Head of caudate nucleus (tissue), 42 donors: ENCODE measurements around the gene MCOLN3.

Experiments used
- DNase-seq, 42 donors: peaks; one replicate each; pipeline versions ENCODE4 v3.0.0 to v3.0.0-alpha.2; 2020 to 2021; ENCODE audit warnings: mixed read lengths in 7 of 42
- intact Hi-C: fragments of 100-400 bp; cut with DNase I; formaldehyde crosslinking; loops from one replicate; pipeline ENCODE4 v1.15.0; 2022

Gene MCOLN3, protein sequence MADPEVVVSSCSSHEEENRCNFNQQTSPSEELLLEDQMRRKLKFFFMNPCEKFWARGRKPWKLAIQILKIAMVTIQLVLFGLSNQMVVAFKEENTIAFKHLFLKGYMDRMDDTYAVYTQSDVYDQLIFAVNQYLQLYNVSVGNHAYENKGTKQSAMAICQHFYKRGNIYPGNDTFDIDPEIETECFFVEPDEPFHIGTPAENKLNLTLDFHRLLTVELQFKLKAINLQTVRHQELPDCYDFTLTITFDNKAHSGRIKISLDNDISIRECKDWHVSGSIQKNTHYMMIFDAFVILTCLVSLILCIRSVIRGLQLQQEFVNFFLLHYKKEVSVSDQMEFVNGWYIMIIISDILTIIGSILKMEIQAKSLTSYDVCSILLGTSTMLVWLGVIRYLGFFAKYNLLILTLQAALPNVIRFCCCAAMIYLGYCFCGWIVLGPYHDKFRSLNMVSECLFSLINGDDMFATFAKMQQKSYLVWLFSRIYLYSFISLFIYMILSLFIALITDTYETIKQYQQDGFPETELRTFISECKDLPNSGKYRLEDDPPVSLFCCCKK

GRCh38 chr1:85048296-85049064 lies at the start of gene MCOLN3:
Gene MCOLN3, minus strand, starts transcription at chr1:85048500. Its CDS starts 3,140 bp downstream, at chr1:85045360.
- peak in 24 of 42 donors; percentile 4 to 69 (median 28) for DNase-seq
- intact Hi-C loops: no loop called here

DNA sequence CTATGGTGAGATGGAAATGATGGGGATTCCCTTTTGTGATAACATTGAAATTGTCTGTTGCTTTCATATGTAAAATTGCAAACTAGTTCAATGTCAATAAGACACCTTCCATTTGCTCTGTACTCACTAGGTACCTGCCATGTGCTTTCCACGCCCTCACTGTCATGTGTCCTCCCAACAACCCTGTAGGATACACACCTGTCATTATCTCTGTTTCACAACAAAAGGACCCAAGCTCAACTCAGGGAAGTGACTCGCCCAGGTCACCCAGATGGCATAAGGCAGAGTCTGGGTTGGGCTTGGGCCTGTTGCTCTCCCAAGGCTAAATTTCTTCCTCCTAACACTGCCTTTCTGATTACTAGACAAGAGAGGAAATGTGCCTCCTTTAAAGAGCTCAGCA lies 45.3 kb upstream of the MCOLN3 start:
- DNase-seq: no peak
- intact Hi-C loops: no loop called here

DNA sequence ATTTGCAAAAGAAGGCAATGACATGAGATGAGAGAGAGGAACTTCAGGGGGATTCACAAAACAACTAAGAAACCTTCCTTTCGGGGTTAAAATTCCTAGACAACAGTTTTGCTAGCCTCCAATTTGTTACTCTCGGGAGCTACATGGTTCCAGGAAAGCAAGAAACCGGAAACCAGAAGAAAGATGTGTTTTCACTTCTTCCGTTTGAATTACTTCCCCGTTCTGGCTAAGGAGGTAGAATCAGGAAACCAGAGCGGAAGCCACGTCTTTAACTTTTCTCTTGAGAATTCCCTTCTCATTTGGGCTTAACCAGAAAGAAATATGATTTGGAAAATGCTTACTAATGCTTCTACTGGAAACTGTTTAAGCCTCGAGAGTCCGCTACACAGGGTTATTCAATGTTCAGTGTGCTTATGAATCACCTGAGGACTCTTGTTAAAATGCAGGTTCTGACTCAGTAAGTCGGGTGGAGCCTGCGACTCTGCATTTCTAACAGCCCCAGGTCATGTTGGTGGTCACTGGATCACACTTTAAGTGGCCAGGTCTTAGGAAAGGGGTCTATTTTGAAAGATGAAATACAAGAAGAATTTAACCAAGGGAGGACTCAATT lies 43.5 kb upstream of the MCOLN3 start:
- intact Hi-C loops: no loop called here
- DNase-seq: no peak

GRCh38 chr1:85090225-85090624 lies 41.9 kb upstream of the MCOLN3 start:
- intact Hi-C loops: no loop called here
- DNase-seq: no peak

DNA sequence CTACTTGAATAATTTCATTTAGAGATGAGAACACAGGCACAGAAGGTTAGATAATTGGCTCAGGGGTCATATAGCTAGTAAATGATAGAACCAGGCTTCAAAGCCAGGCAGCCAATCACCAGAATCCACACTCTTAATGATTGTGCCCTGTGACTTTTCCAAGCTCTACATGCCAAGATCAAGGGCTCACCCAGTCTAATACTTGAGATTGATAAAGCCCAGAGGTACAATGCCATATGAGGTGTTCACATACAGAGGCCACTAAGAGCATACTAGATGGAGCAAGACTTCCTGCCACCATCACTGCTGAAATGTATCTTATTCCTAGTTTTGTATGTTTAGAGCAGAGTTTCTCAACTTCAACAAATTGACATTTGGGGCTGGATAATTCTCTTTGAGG lies 40.9 kb upstream of the MCOLN3 start:
- no peak for DNase-seq
- intact Hi-C loops: no loop called here

DNA sequence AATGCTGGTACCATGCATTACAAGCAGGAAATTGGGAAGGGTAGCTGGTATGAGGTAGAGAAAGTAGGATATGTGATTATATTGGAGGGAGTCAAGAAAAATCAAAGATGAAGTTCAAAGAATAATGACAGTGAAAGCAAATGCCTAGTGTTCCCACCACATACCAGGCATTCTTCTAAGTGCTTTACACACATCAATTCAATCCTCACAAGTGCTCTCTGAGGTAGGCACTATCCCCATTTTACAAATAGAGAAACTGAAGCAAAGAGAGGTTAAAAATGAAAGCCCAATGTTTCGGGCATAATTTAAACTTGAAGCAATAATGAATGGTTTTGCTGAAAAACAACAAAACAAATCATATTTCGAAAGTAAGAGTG lies 40.1 kb upstream of the MCOLN3 start:
- intact Hi-C loops: no loop called here
- no peak for DNase-seq

GRCh38 chr1:85087659-85088407 lies 39.5 kb upstream of the MCOLN3 start:
- intact Hi-C loops: no loop called here

DNA sequence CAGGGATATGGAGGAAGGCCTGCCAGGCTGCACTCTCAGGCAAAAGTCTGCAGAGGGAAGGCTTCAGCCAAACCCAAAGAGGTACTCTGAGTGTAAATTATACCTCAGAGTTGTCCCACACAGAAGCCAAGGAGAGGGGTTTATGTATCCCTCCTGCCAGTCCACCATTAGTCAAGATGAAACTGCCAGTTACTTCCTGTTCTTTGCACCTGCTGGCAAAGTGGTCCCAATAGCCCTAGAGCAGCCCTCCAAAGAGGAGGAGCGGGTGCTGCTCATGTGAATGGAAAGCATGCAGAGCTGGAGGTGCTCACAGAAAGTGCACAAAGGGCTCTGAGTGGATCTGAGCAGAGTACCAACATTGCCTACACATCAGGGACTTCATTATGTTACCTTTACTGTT lies 37.1 kb upstream of the MCOLN3 start:
- intact Hi-C loops: no loop called here
- no peak for DNase-seq

More at GRCh38 chr1:85087659-85088407, 39.5 kb upstream of the MCOLN3 start:
- no peak for DNase-seq

- intact Hi-C loops: no loop called here
- DNase-seq: no peak
Measured at GRCh38 chr1:85078903-85079302, 30.6 kb upstream of the MCOLN3 start.

GRCh38 chr1:85074365-85074964 lies 26.2 kb upstream of the MCOLN3 start:
- DNase-seq: no peak
- intact Hi-C loops: no loop called here

GRCh38 chr1:85070972-85071492 lies 22.7 kb upstream of the MCOLN3 start:
- DNase-seq: no peak
- intact Hi-C loops: no loop called here

DNA sequence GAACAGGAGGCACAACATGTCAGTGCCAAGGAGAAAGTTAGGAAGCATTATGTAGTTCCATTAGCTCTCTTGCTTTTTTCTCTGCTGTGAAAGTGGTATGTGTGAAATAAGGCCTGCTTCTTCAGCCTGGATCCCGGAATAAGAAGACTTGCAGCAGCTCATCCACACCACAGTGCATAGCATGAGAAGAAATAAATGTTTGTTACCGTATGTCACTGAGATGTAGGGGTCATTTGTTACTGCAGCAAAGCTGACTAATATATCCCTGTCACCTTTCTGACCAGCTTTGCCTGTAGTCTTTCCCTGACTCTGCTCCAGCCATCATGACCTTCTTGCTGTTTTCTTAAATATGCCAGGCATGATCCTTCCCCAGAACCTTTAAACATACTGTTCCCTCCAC lies 20.5 kb upstream of the MCOLN3 start:
- intact Hi-C loops: no loop called here
- no peak for DNase-seq

DNA sequence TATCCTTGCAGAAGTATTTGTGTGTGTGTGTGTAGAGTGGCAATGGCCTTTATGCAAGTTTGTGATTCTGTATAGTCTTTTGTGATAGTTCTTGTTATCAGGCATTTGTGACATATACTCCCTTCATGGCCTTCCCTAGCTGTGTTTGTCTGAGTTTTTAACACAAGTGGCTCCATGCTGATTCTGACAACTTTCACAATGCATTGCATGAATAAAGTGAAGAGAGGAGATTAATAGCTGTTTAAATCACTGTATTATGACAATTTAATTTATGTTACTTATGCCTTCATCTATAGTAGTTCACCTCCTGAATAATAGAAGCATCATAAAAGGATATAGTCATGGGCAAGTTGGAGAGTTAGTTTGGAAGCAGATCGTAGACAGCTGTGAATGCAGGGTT lies 17.2 kb upstream of the MCOLN3 start:
- intact Hi-C loops: no loop called here
- DNase-seq: no peak

GRCh38 chr1:85062425-85063026 lies 14.2 kb upstream of the MCOLN3 start:
- intact Hi-C loops: no loop called here
- no peak for DNase-seq

GRCh38 chr1:85061711-85062424 lies 13.6 kb upstream of the MCOLN3 start:
- DNase-seq: peak; percentile 52 to 96 (median 87)
- intact Hi-C loops: no loop called here

DNA sequence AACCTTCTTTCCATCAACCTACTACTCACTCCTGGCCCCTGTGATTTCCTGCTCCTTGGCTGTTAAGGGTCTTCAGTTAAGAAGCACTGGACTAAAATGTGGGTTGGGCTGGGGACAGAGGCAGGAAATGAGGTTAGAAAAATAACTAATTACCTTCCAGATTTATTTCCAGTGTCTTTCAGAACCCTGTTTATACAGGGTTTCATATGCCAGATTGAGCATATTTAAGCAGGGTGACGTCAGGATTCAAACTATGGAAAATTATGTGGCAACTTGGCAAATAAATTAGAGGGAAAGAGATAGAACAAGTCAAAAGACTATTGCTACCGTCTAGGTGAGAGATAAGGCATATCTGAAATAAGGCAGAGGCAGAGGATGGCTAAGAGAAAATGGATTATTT lies 11.7 kb upstream of the MCOLN3 start:
- DNase-seq: no peak
- intact Hi-C loops: no loop called here

GRCh38 chr1:85059563-85059962 lies 11.3 kb upstream of the MCOLN3 start:
- intact Hi-C loops: no loop called here

More at GRCh38 chr1:85059563-85059962, 11.3 kb upstream of the MCOLN3 start:
- no peak for DNase-seq
